GM19240 (cell line): ENCODE data around the gene NLE1.
"Not testable (repeated sequence)": the region's sequence is repeated elsewhere in the genome, so short reads cannot be mapped to it uniquely, and the experiment has no call there.

ENCODE experiments used
- DNase-seq: peaks from one replicate; pipeline ENCODE4 v3.0.0; 2011; ENCODE audit warnings: low spot score; ENCODE audit not compliant: insufficient read length

Gene NLE1

DNA sequence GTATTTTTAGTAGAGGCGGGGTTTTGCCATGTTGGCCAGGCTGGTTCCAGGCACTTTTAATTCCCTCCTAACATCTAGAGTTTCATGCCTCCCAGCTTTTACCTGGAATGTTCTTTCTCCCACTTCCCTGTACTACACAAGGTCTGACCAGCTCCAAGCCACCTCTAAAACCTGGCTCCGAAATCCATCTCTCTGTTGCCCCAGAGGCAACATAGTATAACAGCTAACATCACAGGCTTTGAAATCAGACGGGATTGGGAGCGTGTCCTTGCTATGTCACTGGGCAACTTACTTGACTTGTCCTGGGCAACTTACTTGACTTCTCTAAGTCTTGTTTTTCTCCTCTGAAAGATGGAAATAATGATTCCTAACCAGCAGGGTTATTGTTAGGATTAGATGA lies 20.7 kb upstream of the NLE1 start:
- no peak for DNase-seq

DNA sequence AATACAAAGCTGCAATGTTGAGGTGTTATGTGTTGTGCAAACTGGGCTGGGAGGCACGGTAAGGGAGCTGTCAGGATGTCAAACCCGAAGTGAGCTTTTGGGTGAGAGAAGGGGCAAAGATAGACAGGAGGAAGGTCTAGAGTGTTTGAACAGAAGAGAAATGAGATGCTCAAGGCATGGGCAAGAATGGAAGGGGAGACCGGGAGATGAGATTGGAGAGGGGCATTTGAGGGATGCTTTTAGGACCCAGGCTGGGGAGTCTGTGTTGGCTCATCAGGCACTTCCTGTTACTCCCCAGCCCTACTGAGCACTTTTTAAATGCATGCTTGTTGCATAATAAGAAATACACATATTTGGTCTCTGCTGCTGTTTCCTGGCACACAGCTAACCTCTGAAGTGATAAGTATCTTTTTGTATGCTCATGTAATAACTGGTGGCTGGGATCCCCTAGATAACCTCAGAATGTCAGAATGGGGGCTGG lies 19.2 kb upstream of the NLE1 start:
- DNase-seq, result no peak

DNA sequence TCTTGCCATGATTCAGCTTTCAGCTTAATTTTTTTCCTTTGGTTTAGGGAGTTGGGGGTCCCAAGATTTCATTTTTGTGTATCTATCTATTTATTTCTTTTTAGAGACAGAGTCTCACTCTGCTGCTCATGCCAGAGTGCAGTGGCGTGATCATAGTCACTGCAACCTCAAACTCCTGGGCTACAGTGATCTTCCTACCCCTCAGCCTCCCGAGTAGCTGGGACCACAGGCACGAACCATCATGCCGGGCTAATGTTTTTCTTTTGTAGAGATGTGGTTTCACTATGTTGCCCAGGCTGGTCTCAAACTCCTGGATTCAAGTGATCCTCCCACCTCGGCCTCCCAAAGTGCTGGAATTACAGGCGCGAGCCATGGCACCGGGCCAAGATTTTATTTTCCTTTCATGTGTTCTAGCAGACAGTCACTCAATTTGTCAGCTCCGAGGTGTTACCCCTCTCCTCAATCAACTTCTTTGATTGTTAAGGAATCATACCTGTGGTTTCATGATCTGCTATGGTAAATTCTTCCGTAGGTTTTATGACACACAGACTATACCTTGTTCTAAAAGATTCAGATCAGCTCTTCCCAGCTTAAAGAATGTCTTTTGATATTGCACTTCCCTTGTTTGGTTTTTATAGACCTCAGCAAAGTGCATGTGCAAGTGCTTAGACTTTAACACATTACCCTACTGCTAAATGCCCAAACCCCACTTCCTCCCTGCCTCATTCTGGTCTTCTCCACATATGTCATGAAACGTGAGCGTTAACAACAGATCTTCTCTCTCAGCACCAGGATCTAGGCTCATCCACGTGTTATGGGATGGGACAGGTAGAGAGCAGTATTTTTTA lies 18.5 kb upstream of the NLE1 start:
- DNase-seq, result no peak

DNA sequence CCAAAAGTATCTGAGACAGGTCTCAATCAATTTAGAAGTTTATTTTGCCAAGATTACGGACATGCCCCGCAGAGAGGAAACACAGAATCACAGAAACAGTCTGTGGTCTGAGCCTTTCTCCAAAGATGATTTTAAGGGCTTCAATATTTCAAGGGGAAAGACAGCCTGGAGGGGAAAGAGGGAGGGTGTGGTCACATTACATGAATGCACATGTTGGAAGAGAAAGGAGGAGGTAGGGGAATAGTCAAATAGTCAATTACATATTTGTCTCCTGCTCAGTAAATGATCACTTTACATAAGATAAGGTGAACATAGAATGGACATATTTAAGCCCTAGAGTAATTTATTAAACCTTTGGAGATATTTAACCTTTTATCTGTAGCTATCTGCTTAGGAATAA lies 17.8 kb upstream of the NLE1 start:
- DNase-seq, result no peak

DNA sequence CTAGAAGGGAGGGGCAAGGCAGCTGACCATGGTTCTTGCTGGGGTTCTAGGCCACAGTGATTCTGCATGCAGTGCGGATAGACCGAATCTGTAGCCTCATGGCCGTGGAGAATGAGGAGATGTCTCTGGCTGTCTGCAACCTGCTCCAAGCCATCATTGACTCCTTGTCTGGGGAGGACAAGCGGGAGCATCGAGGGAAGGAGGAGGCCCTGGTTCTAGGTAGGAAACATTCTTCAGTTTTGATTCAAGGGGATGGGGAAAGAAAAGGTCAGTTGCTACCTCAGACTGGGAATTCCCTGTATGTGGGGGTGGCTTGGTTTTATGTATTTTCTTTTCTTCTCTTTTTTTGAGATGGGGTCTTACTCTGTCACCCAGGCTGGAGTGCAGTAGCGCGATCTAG lies 13.1 kb upstream of the NLE1 start:
- DNase-seq, result no peak

DNA sequence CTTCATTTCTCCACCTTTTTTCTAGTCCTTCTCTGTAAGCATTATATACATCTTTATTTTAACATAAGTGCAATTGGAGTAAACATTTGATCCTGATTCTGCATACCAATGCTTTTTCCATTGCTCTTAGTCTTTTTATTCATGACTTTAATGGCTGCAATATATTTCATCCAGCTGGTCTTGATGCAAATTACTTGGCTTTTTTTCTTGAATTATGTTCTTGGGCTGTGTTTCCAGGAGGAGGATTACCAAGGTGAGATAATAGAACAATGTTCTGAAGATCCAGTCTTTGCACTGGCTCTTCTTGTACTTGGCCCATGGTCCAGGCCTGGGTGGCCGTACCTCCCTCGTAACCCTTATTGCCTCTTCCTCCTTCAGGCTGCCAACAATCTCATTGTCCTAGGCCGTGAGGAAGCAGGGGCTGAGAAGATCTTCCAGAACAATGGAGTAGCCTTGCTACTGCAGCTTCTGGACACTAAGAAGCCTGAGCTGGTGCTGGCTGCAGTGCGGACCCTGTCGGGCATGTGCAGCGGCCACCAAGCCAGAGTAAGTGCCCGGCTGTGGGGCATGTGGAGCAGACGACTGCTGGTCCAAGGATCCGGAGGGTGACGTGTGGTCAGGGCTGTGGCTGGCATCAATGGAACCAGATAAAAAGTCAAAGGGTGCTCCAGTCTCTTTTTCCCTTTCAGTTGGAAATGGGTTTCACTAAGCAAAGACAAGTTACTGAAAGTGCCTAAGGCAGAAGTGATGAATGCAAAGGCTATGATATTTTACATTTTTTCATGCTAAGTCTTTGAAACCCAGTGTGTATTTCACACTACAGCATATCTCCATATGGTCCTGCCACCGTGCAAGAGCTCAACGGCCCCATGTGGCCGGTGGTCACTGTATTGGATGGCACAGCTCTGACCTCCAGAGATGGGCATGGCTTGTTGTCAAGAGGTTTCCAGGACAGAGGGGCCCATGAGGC lies 12.4 kb upstream of the NLE1 start:
- DNase-seq, result no peak

DNA sequence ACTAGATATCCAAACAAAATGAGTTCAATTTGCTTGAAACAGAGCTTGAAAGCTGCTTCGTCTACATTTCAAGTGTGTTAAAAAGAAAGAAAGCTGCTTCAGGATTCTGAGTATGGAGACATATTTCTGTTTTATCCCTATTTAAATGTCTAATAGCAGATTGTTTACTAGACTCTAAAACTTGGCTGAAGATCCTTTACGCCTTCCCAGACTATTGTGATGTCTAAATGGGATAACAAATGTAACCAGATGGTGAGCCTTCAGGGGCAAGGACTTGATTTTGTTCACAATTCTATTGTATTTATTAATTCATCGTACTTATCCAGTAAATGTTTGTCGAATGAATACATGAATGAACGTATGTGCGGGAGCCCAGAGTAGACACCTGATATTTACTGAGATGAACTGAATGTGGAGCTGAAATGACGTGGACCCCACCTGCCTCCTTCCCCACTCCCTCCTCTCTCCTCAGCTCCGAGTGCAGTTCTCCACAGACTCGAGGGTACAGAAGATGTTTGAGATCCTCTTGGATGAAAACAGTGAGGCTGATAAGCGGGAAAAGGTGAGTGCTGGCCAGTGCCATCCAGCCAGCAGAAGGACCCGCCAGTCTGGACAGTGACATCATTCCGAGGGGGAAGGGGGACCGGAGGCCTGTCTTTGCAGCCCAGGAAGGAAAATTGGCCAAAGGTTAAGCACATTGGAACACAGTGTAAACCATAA lies 10.5 kb upstream of the NLE1 start:
- no peak for DNase-seq

DNA sequence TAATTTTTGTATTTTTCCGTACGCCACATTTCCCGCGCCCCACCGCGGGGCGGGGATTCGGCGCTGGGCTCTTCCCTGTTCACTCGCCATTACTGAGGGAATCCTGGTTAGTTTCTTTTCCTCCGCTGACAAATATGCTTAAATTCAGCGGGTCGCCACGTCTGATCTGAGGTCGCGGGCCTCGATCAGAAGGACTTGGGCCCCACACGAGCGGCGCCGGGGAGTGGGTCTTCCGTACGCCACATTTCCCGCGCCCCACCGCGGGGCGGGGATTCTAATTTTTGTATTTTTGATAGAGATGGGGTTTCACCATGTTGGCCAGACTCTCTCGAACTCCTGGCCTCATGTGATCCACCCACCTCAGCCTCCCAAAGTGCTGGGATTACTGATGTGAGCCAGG lies 9.0 kb upstream of the NLE1 start:
- not testable (repeated sequence) for DNase-seq

DNA sequence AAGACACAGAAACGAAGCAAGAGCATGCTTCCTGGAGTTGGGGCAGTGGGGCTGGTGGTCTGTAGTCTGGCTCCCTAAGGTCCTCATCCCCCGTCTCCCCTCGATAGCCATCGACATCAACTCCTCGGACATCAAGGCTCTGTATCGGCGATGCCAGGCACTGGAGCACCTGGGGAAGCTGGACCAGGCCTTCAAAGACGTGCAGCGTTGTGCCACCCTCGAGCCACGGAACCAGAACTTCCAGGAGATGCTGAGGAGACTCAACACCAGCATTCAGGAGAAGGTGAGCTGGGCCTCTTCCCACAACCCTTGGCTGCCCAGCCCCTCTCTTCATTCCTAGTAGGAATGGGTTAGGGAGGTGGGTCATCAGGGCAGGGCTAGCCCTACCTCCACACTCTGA lies 7.8 kb upstream of the NLE1 start:
- DNase-seq, result no peak

DNA sequence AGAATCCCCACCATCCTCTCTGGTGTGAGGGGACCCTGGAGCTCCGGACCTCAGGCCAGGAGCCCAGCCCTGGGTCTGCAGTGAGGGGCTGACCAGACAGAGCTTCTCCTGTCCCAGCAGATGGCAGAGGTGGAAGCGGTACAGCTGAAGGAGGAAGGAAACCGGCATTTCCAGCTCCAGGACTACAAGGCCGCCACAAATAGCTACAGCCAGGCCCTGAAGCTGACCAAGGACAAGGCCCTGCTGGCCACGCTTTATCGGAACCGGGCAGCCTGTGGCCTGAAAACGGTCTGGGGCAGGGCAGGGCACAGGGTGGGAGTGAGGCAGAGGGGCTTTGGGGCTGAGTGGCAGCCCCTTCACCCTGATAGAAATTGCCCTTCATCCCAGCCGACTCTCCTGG lies 6.0 kb upstream of the NLE1 start:
- DNase-seq, result no peak

DNA sequence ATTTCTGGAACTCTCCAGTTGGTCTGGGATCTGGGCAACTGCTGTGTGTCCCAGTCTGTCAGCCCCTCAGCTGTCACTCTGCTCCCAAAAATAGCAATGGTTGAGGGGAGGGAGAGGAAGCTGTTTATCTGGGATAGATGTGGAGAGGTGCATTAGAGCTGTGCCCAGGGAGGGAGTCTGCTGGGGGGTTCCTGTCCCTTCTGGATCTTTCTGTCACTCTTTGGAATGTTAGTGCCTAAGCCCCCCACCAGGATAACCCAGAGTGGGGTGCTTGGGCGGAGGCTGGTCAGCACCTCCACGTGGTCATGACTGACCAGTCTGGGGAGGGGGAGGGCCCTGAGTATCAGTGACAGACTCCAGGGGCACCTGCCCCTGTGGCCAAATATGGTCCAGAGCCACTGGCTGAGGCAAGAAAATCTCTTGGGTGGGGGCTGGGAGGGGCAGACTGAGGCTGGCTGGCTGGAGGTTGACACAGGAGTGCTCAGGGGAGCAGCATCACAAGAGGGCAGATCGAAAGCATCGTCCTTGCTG lies 5.3 kb upstream of the NLE1 start, which contains the start of gene UNC45B:
UNC45B (plus strand) TSS at position 443 of the 531 bp plus-strand sequence. CDS start 447 bp downstream, outside the sequence.
- no peak for DNase-seq

DNA sequence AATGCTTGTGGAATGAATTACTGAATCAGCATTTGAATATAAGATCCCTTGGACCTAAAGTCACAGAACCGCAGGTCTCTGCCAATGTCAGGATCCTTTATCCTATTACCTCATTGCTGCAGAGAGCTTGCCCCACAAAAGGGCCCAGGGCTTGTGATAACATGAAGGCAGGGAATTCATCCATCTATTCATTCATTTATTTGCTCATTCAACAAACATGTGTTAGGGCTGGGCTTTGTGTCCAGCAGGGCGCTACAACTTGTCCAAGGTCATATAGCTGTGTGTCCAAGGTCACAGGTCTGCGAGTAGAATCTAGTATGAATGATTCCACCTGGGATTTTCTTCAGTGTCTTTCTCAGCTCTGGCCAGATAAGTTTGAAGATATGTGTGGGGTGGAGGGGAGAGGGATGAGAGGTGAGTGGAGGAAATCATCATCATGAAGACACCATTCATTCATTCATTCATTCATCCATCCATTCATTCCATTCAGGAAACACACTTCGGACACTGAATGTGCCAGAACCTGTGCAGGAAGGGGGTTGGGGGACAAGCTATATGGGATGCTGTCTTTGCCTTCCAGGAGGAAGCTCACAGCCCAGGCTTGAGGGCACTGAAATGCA lies 4.2 kb upstream of the NLE1 start:
- DNase-seq, result no peak

DNA sequence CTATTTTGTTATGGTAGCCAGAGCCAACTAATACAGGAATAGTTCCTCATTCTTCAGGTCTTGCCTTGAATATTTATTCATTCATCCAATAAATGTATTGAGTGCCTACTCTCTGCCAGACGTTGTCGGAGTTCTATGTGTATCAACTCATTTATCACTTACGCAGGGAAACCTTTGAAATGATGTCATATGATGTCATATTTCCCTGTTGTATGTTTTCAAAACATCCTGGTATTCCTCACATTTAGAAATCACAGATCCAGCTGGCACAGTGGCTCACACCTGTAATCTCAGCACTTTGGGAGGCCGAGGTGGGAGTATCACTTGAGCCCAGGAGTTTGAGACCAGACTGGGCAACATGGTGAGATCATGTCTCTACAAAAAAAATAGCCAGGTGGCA lies 2.7 kb upstream of the NLE1 start:
- no peak for DNase-seq

DNA sequence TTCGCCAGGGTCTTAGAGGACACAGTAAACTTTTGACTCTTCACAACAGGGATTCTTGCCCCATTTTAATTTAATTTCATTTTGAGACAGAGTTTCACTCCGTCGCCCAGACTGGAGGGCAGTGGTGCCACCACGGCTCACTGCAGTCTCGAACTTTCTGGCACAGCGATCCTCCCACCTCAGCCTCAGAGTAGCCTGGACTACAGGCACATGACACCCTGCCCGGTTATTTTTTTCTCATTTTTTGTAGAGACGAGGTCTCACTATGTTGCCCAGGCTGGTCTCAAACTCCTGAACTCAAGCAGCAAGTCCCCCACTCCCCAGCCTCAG lies 329 bp upstream of the NLE1 start:
- no peak for DNase-seq

DNA sequence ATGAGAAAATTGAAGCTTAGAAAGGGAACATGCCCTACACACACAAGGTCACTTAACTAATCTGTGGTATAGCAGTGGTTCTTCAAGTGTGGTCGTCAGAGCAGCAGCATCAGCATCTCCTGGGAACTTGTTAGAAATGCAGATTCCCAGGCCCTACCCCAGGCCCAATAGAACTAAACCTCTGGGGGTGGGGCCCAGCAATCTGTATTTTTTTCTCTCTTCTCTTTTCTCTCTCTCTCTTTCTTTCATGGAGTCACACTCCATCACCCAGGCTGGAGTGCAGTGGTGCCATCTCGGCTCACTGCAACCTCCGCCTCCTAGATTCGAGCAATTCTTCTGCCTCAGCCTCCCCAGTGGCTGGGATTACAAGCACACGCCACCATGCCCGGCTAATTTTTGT lies 3.9 kb downstream of the NLE1 start:
- DNase-seq, result no peak

DNA sequence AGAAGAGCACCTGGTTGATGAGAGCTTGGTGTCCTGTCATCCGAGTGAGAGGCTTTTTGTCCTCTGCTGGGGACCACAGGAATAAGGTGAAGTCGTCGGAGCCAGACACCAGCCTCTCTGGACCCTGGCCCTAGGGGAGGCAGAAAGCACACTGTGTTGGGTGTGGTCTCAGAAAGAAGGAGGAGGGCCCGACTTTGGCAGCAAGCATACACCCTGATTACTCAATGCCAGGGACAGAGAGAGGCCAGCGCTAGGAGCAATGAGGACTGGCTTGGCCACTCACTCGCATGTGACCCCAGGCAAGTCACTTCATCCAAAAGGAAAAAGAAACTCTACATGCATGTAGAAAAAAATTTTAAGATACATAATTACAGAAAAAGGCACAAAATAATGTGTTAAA lies 6.8 kb downstream of the NLE1 start:
- DNase-seq, result no peak

DNA sequence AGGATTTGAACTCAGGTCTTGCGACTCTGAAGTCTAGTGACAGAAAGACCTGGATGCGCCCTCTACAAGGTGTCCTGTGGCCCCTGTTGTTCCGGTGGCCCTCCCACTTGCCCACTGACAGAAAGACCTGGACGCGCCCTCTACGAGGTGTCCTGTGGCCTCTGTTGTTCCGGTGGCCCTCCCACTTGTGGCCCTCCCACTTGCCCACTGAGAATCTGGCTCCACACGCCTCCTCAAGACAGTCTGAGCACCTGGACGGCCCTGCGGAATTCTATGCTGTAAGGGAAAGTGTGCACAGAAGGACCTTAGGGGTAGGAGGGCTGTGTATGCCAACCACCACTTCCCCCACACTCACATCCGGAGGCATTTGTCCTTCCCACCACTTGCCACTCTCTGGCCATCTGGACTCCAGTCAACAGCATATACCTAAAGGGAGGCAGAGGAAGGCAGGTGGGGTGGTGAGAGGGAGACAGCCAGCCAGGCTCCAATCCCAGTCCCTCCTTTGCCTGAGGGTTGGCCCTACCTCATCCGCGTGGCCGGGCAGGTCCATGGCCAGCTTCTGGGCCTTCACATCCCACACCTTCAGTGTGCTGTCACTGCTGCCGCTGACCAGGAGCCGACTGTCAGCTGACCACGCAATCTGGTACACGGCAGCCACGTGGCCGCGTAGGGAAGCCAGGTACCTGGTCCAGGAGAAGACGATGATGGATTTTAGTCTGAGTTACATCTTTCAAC lies 9.1 kb downstream of the NLE1 start:
- DNase-seq, result no peak

DNA sequence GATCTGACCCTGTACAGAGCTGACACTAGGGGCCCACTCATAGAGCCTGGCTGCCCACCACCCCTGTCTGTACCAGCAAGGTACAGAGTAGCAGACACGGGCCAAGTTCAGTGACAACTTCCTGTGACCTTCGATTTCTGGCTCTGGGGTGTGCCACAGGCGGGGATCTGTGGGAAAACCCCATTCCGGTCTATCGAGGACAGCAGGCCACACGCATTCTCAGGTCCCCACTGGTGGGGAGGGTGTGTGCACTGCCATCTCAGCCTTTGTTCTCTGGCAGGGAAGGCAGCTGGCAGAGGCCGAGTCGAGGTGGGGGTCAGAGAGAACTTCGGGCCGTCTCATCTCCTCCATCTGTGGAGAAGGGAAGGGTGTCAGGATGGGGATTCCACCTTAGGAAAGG lies 10.0 kb downstream of the NLE1 start:
- no peak for DNase-seq

DNA sequence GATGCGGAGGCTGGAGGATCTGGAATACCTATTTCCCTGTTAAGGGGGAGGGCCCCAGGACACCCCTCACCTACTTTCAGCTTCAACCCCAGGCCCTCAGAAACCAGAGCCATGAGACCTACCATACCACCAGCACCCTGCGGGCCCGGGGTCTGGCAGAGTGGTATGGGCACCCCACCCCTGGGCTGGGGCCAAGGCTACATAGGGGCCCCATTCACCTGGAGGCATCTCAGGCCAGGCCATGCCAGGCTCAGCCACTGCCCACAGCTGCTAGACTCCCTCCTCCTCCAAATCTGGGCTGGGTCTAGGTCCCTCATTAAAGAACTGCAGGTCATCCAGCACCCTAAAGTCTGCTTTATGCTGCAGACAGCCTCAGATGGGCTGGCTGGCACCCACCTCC lies 11.7 kb downstream of the NLE1 start:
- no peak for DNase-seq

DNA sequence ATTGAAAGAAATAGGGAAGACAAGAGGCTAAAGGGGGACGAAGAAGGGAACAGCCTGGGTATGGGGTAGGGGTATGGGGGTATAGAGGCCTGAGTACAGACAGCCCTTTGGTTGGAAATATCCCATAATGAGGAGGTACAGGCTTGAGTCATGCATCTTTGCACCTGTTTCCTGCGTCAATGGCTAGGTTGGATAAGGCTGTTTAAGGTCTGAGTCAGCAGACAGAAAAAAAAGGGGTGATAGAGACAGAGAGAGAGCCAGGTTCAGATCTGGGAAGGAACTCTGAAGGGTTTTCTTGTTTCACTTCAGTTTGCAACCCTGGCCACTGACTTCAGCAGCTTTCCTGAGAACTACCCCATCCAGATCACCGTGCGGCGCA lies 12.1 kb downstream of the NLE1 start:
- DNase-seq, result no peak
